Esophagus squamous epithelium (tissue), 5 donors: Measurements from ENCODE around the gene ADAM11. TPM values are rescaled to one million over a fixed set of nuclear protein-coding genes. Genes with fewer than 3 reads are reported as not detected.
"Not testable (repeated sequence)": the region's sequence is repeated elsewhere in the genome, so short reads cannot be mapped to it uniquely, and the experiment has no call there.

Experiments
- DNase-seq: peaks from one replicate; lab custom pipeline; 2025; lab: John Stamatoyannopoulos, UW
- H3K27ac ChIP-seq, 4 donors: fragments of 200-600 bp; sonication (generic); one replicate each; pipeline ENCODE4 v1.5.1; 2016 to 2019; ENCODE audit warnings: mild to moderate bottlenecking in 1 of 4
- H3K27me3 ChIP-seq, 4 donors: fragments of 200-600 bp; sonication (generic); 1 replicate in 3 of 4; 2 replicates in 1 of 4; pipeline versions ENCODE4 v1.5.1 to v1.6.0; 2017 to 2021; ENCODE audit warnings: antibody characterized with exemption in 1 of 4
- H3K36me3 ChIP-seq, 3 donors: fragments of 200-600 bp; sonication (generic); one replicate each; pipeline ENCODE4 v1.5.1; 2016 to 2019
- H3K4me1 ChIP-seq, 3 donors: fragments of 200-600 bp; sonication (generic); one replicate each; pipeline ENCODE4 v1.5.1; 2017 to 2019
- H3K4me3 ChIP-seq, 4 donors: fragments of 200-600 bp; sonication (generic); 1 replicate in 3 of 4; 2 replicates in 1 of 4; pipeline ENCODE4 v1.5.1; 2016 to 2019; ENCODE audit warnings: mild to moderate bottlenecking in 2 of 4, moderate library complexity in 1 of 4
- H3K9me3 ChIP-seq, 3 donors: fragments of 200-600 bp; sonication (generic); one replicate each; pipeline ENCODE4 v1.5.1; 2016 to 2019
- POLR2A ChIP-seq, 4 donors: fragments of 450-650 bp; IDR thresholded peaks; one replicate each; pipeline ENCODE4 v1.6.1; 2017; ENCODE audit warnings: antibody characterized with exemption in 4 of 4, mild to moderate bottlenecking in 4 of 4, moderate library complexity in 3 of 4
- WGBS, 2 donors: methylation state at CpG; one replicate each; pipeline ENCODE4 v1.1.5; 2018; 5-methylcytosine and 5-hydroxymethylcytosine counted together
- intact Hi-C: fragments of 100-400 bp; cut with DNase I; formaldehyde crosslinking; loops from one replicate; pipeline ENCODE4 v1.15.0; 2022
- total RNA-seq, 4 donors: library from RNA; depleted of rRNA; stranded (reverse); fragments of >200 nt; gene quantifications; one replicate each; pipeline ENCODE4 v1.1.0, GENCODE V29; 2016
- TF ChIP-seq, protein P1 (sequence below), 6 experiments: fragments of 450-650 bp in 4 of 6; fragments of 200-600 bp in 2 of 6; sonication (generic) in 2 of 6; IDR thresholded peaks; one replicate each; pipeline ENCODE4 v1.5.1; 2016 to 2019; ENCODE audit warnings: antibody characterized with exemption in 6 of 6, mild to moderate bottlenecking in 4 of 6, moderate library complexity in 4 of 6
- donor health status: DM: yes; HTN: yes; CAD: no.

Gene ADAM11
- total RNA-seq, 4 donors from 2014 or later: 0.18 to 0.38 TPM; not detected in 2

DNA sequence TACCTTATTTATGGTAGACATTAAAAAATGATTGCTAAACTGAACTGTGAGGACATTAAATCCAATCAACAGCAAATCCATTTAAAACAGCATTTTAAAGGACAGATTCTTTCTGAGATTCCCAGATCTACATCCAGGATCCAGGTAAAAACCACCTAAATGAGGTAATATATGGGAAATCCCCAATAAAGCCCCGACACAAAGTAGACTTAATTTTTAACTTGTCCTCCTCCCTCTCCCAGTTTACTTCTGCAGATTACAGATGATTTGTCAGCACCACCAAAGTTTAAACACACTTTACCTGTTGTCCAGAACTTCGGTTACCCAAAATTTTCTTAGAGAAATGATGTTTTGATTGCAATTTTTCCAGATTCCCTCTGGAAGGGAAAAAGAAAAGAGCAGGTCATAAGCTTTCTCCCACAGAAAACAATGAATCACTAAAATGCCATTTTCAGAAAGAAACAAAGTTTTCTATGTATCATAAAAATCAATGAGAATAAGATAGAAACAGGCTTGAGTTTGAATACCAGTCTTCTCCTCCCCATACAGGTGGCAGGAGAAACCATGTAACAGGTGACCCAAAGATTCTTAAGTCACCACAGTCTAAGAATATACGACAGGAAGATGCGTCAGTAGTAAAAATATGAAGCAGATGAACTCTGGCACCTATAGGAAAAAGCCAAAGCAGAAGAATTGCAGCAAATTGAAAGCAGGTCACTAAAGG, 48.5 kb downstream of the ADAM11 start:
- H3K4me3 ChIP-seq: no peak overlapping the region
- intact Hi-C loops: no loop called here
- H3K36me3 ChIP-seq: no peaks in the 10 kb centered on the region
- no peak for DNase-seq
- H3K9me3 ChIP-seq: no peaks in the 10 kb centered on the region
- 55 to 65% methylated on average over 4 of the region's 4 CpGs for WGBS, 2 donors
- no peak overlapping the region for H3K27ac ChIP-seq
- H3K27me3 ChIP-seq: peaks cover 0 to 6% (median 0%) of the 10 kb centered on the region in 4 donors
- H3K4me1 ChIP-seq: peaks cover 0 to 8% (median 0%) of the 10 kb centered on the region in 3 donors
- TF ChIP-seq, protein P1, sequence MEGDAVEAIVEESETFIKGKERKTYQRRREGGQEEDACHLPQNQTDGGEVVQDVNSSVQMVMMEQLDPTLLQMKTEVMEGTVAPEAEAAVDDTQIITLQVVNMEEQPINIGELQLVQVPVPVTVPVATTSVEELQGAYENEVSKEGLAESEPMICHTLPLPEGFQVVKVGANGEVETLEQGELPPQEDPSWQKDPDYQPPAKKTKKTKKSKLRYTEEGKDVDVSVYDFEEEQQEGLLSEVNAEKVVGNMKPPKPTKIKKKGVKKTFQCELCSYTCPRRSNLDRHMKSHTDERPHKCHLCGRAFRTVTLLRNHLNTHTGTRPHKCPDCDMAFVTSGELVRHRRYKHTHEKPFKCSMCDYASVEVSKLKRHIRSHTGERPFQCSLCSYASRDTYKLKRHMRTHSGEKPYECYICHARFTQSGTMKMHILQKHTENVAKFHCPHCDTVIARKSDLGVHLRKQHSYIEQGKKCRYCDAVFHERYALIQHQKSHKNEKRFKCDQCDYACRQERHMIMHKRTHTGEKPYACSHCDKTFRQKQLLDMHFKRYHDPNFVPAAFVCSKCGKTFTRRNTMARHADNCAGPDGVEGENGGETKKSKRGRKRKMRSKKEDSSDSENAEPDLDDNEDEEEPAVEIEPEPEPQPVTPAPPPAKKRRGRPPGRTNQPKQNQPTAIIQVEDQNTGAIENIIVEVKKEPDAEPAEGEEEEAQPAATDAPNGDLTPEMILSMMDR (IDR thresholded peaks at IDR 0.05): no peak
- TF ChIP-seq POLR2A (IDR thresholded peaks at IDR 0.05): no peak

DNA sequence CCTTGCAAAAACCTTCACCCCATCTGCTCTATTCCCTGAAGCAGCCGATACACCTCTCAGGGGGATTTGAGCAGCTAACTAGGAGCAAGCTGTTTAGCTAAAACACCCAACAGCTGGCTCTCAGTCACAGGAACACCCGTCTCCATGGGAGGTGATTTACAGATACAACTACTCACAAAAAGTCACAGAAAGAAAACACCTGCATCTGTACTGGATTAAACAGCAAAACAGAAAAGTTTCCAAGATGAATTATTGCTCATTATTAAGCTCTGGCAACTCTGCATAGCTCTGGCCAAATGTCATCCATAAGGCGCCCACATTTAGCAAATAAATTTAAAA, 49.0 kb downstream of the ADAM11 start:
- H3K36me3 ChIP-seq: no peaks in the 10 kb centered on the region
- 57 to 72% methylated on average over 3 of the region's 3 CpGs for WGBS, 2 donors
- no peak for DNase-seq
- peaks cover 0 to 8% (median 0%) of the 10 kb centered on the region in 3 donors for H3K4me1 ChIP-seq
- no peak overlapping the region for H3K27ac ChIP-seq
- TF ChIP-seq POLR2A (IDR thresholded peaks at IDR 0.05): no peak
- TF ChIP-seq, protein P1 (IDR thresholded peaks at IDR 0.05): no peak
- peaks cover 0 to 6% (median 0%) of the 10 kb centered on the region in 4 donors for H3K27me3 ChIP-seq
- no peak overlapping the region for H3K4me3 ChIP-seq
- intact Hi-C loops: no loop called here
- no peaks in the 10 kb centered on the region for H3K9me3 ChIP-seq

- Histone ChIP-seq H3K4me3 (no peak overlapping the region), H3K4me1 (peaks cover 0 to 8% (median 0%) of the 10 kb centered on the region in 3 donors), H3K9me3 (no peaks in the 10 kb centered on the region), H3K27me3 (peaks cover 0 to 6% (median 0%) of the 10 kb centered on the region in 4 donors), H3K27ac (no peak overlapping the region), H3K36me3 (no peaks in the 10 kb centered on the region)
- DNase-seq: no peak
- TF ChIP-seq POLR2A (IDR thresholded peaks at IDR 0.05): no peak
- TF ChIP-seq, protein P1 (IDR thresholded peaks at IDR 0.05): no peak
- intact Hi-C loops: no loop called here
- WGBS, 2 donors: 77 to 91% methylated on average over 4 of the region's 4 CpGs
Measured at GRCh38 chr17:44808156-44808555, 49.4 kb downstream of the ADAM11 start.

GRCh38 chr17:44808656-44809388, 50.0 kb downstream of the ADAM11 start:
- H3K9me3 ChIP-seq, H3K4me1 ChIP-seq, H3K36me3 ChIP-seq, H3K27me3 ChIP-seq, DNase-seq, intact Hi-C loops, H3K27ac ChIP-seq, H3K4me3 ChIP-seq: not testable (repeated sequence)
- 80 to 91% methylated on average over 7 to 9 of the region's 9 CpGs for WGBS, 2 donors

GRCh38 chr17:44812263-44812662, 53.5 kb downstream of the ADAM11 start:
- Histone ChIP-seq H3K27me3 (peaks cover 0 to 1% (median 0%) of the 10 kb centered on the region in 4 donors), H3K4me3 (no peak overlapping the region), H3K4me1 (peaks cover 0 to 8% (median 0%) of the 10 kb centered on the region in 3 donors), H3K27ac (peak overlapping the region in 2 of 4 donors; percentile 32 to 46), H3K9me3 (no peaks in the 10 kb centered on the region), H3K36me3 (no peaks in the 10 kb centered on the region)
- TF ChIP-seq POLR2A (IDR thresholded peaks at IDR 0.05): no peak
- TF ChIP-seq, protein P1 (IDR thresholded peaks at IDR 0.05): no peak
- intact Hi-C loops: no loop called here
- WGBS, 2 donors: 57 to 64% methylated on average over 4 of the region's 4 CpGs
- no peak for DNase-seq

- intact Hi-C loops, DNase-seq, H3K27ac ChIP-seq, H3K9me3 ChIP-seq, H3K36me3 ChIP-seq, H3K4me3 ChIP-seq: not testable (repeated sequence)
- peaks cover 0 to 21% (median 0%) of the 10 kb centered on the region in 4 donors for H3K27me3 ChIP-seq
- WGBS, 2 donors: 81 to 86% methylated on average over 6 of the region's 6 CpGs
- H3K4me1 ChIP-seq: peaks cover 0 to 18% (median 0%) of the 10 kb centered on the region in 3 donors
Measured at GRCh38 chr17:44818508-44818907, 59.7 kb downstream of the ADAM11 start.
